TTC549 (cell line): ENCODE results near the gene SERPINI2.
A peak's percentile ranks its signal among the peaks of the same experiment; 100 is the strongest.
"Not testable (repeated sequence)": the region's sequence is repeated elsewhere in the genome, so short reads cannot be mapped to it uniquely, and the experiment has no call there.

Experiments used
- FAIRE-seq: peaks from 2 replicates; lab custom pipeline; 2012; peaks lifted over from hg19 to GRCh38; lab: Jason Lieb, UNC

Gene SERPINI2

DNA sequence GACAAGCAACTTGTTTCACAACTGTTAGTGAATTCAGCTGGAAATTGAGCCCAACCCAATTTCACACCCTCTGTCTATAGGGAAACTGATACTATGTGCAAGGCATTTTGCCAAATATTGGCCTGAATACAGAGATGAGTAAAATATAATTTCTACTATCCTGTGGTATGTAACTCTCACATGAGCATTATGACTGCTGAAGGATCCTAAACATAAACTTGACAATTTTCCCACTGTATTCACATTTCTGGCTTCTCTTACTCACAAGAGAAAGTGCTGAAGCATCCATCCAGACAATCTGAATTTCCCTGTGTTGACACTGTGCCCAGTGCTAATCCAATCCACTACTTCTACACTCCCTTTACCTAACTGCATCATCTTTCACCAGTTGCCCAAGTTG lies 28.4 kb downstream of the SERPINI2 start:
- no peak for FAIRE-seq

DNA sequence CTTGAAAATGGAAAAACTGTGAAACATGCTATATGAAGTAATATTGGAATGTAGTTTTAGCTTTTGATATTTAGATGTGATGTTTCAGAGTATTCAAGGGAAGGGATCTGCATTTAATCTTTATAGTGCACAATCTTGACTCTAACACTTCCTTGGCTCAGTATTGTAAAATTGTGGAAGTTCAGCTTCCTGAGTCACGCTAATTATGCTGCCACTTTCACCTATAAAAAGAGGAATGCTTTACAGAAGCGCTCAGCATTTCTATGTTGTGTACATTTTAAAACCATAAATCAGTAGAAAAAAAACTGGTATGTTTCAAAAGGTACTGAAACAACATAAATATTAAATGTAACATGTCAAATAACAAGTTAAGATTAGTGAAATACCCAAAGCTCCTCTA lies 32.6 kb downstream of the SERPINI2 start:
- FAIRE-seq: no peak

- no peak for FAIRE-seq
Observed at GRCh38 chr3:167437428-167438139, 36.3 kb downstream of the SERPINI2 start.

GRCh38 chr3:167426962-167427361 lies 46.9 kb downstream of the SERPINI2 start:
- not testable (repeated sequence) for FAIRE-seq

- FAIRE-seq: not testable (repeated sequence)
Observed at GRCh38 chr3:167422396-167422795, 51.4 kb downstream of the SERPINI2 start.

DNA sequence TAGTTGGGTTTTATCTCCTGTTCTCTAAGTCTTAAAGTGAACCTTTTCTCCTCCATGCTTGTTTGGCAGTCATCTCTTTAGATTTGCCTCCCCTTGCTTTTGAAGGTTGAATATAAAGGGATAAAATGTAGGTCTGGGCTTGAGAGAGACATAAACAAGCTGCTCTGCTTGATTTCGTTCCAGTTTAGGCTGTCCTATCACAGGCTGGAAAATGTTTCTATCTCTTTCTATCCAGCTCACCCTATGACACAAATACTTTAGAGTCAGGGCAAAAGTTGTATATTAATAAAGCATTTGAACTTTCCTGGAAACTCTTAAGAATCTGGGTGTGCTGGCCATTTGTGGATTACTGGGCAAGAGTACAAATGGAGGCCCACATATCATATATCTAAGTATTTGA lies 64.2 kb downstream of the SERPINI2 start:
- FAIRE-seq: no peak

GRCh38 chr3:167406876-167407492 lies 66.9 kb downstream of the SERPINI2 start:
- no peak for FAIRE-seq

- FAIRE-seq: no peak
Observed at GRCh38 chr3:167397826-167398225, 76.0 kb downstream of the SERPINI2 start.

DNA sequence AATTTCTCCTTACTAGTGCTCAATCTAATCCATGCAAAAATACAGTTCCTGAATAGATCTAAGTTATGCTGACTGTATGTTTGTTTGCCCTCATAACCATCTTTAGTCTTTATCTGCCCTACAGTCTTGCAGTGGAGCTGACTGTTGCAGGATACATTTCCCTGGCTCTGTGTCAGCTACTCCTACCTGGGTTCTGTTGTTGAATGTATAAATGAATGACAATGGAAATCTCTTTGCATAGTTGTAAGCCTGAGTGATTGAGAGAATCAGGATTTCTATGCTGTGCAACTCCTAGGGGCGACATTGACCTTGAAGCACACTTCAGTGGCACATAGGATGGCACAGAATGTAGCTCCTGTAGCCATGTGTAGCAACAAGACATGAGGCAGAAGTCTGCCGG lies 77.8 kb downstream of the SERPINI2 start:
- FAIRE-seq: no peak

GRCh38 chr3:167394003-167394402 lies 79.8 kb downstream of the SERPINI2 start:
- FAIRE-seq: peak; percentile 34
